Measurements from ENCODE around the gene EXOSC5. TPM values are rescaled to one million over a fixed set of nuclear protein-coding genes. Genes with fewer than 3 reads are reported as not detected.

The EXOSC5 gene
- total and polyA plus RNA-seq, 2 of the 13 experiments (the other 11 are each of a cell fraction or from before 2014, with no cell fraction given) = 24.1 to 26.5 TPM

- TF ChIP-seq, protein P1, sequence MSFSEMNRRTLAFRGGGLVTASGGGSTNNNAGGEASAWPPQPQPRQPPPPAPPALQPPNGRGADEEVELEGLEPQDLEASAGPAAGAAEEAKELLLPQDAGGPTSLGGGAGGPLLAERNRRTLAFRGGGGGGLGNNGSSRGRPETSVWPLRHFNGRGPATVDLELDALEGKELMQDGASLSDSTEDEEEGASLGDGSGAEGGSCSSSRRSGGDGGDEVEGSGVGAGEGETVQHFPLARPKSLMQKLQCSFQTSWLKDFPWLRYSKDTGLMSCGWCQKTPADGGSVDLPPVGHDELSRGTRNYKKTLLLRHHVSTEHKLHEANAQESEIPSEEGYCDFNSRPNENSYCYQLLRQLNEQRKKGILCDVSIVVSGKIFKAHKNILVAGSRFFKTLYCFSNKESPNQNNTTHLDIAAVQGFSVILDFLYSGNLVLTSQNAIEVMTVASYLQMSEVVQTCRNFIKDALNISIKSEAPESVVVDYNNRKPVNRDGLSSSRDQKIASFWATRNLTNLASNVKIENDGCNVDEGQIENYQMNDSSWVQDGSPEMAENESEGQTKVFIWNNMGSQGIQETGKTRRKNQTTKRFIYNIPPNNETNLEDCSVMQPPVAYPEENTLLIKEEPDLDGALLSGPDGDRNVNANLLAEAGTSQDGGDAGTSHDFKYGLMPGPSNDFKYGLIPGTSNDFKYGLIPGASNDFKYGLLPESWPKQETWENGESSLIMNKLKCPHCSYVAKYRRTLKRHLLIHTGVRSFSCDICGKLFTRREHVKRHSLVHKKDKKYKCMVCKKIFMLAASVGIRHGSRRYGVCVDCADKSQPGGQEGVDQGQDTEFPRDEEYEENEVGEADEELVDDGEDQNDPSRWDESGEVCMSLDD (CRISPR knock-in tag; IDR thresholded peaks at IDR 0.05; ENCODE audit: borderline replicate concordance) = peak; percentile 60; the same call in 1 of the 2 replicates
- TF ChIP-seq SALL2 (CRISPR knock-in tag; IDR thresholded peaks at IDR 0.05) (0 out of 2 replicates have a peak, but pooled peaks have one; percentile 66), PRDM10 (CRISPR knock-in tag; IDR thresholded peaks at IDR 0.05; ENCODE audit: low read depth) (peak; percentile 53; the same call in 1 of the 2 replicates), HOXA7 (CRISPR knock-in tag; IDR thresholded peaks at IDR 0.05) (no peak), IKZF4 (CRISPR knock-in tag; IDR thresholded peaks at IDR 0.05; ENCODE audit: borderline replicate concordance, low read depth, not compliant biosample characterization) (peak; percentile 89), ZNF530 (CRISPR knock-in tag; IDR thresholded peaks at IDR 0.05; ENCODE audit: low read depth) (no peak), ZNF614 (CRISPR knock-in tag; IDR thresholded peaks at IDR 0.05; ENCODE audit: borderline replicate concordance) (peak; percentile 56; the same call in 1 of the 2 replicates), RORA (CRISPR knock-in tag; IDR thresholded peaks at IDR 0.05) (no peak), STAT5B (CRISPR knock-in tag; IDR thresholded peaks at IDR 0.05) (peak; percentile 72; the same call in 1 of the 2 replicates), LCORL (IDR thresholded peaks at IDR 0.05) (peak; percentile 80; the same call in 1 of the 2 replicates), LCORL (CRISPR knock-in tag; IDR thresholded peaks at IDR 0.05) (peak; percentile 72; the same call in 1 of the 2 replicates), SKI (IDR thresholded peaks at IDR 0.05; ENCODE audit: partially characterized antibody) (no peak)
- TF ChIP-seq, protein P2, sequence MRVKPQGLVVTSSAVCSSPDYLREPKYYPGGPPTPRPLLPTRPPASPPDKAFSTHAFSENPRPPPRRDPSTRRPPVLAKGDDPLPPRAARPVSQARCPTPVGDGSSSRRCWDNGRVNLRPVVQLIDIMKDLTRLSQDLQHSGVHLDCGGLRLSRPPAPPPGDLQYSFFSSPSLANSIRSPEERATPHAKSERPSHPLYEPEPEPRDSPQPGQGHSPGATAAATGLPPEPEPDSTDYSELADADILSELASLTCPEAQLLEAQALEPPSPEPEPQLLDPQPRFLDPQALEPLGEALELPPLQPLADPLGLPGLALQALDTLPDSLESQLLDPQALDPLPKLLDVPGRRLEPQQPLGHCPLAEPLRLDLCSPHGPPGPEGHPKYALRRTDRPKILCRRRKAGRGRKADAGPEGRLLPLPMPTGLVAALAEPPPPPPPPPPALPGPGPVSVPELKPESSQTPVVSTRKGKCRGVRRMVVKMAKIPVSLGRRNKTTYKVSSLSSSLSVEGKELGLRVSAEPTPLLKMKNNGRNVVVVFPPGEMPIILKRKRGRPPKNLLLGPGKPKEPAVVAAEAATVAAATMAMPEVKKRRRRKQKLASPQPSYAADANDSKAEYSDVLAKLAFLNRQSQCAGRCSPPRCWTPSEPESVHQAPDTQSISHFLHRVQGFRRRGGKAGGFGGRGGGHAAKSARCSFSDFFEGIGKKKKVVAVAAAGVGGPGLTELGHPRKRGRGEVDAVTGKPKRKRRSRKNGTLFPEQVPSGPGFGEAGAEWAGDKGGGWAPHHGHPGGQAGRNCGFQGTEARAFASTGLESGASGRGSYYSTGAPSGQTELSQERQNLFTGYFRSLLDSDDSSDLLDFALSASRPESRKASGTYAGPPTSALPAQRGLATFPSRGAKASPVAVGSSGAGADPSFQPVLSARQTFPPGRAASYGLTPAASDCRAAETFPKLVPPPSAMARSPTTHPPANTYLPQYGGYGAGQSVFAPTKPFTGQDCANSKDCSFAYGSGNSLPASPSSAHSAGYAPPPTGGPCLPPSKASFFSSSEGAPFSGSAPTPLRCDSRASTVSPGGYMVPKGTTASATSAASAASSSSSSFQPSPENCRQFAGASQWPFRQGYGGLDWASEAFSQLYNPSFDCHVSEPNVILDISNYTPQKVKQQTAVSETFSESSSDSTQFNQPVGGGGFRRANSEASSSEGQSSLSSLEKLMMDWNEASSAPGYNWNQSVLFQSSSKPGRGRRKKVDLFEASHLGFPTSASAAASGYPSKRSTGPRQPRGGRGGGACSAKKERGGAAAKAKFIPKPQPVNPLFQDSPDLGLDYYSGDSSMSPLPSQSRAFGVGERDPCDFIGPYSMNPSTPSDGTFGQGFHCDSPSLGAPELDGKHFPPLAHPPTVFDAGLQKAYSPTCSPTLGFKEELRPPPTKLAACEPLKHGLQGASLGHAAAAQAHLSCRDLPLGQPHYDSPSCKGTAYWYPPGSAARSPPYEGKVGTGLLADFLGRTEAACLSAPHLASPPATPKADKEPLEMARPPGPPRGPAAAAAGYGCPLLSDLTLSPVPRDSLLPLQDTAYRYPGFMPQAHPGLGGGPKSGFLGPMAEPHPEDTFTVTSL (CRISPR knock-in tag; IDR thresholded peaks at IDR 0.05; ENCODE audit: borderline replicate concordance) = no peak
Observed at GRCh38 chr19:41397086-41398049, at the start of gene EXOSC5, which contains the start of gene BCKDHA (continued).
